Measurements from ENCODE around the gene ALG6.
"Not testable (repeated sequence)": the region's sequence is repeated elsewhere in the genome, so short reads cannot be mapped to it uniquely, and the experiment has no call there.

ALG6 gene

GRCh38 chr1:63414691-63415365, 47.4 kb downstream of the ALG6 start:
- no peaks in the 10 kb centered on the region for H3K27me3 ChIP-seq (ENCODE audit: control insufficient read depth in 1 of 2, insufficient read depth in 2 of 2, low read length in 2 of 2)

DNA sequence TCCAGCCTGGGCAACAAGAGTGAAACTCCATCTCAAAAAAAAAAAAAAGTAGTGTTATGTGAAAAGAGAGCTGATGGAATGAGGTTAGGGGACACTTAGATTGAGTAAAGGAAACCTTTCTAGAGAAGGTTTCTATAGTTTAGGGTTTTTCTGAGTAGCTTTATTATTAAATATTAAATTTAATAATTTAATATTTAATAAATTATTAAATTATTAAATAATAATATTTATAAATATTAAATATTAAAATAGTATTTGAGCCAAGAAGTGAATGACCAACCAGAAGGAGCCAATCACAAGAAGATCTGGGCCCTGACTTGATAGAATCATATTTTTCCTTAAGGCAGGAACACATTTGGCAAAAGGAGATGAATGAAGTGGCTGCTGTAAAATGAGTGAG, 50.7 kb downstream of the ALG6 start:
- Histone ChIP-seq H3K27ac (ENCODE audit: low read length) (no peak overlapping the region), H3K4me1 (ENCODE audit: control insufficient read depth, insufficient read depth, low read length) (no peaks in the 10 kb centered on the region), H3K9ac (ENCODE audit: low read length in 2 of 2) (no peak overlapping the region), H3K4me3 (ENCODE audit: low read length in 2 of 2) (no peak overlapping the region), H3K36me3 (ENCODE audit: control insufficient read depth in 2 of 2, insufficient read depth in 2 of 2, low read length in 2 of 2) (peaks cover 0 to 5% of the 10 kb centered on the region in 2 donors), H3K27me3 (ENCODE audit: control insufficient read depth in 1 of 2, insufficient read depth in 2 of 2, low read length in 2 of 2) (no peaks in the 10 kb centered on the region), H3K9me3 (ENCODE audit: control insufficient read depth in 2 of 2, low read length in 2 of 2) (no peaks in the 10 kb centered on the region)

More at GRCh38 chr1:63414691-63415365, 47.4 kb downstream of the ALG6 start:
- H3K27ac ChIP-seq (ENCODE audit: low read length), result no peak overlapping the region
- no peak overlapping the region for H3K4me3 ChIP-seq (ENCODE audit: low read length in 2 of 2)
- H3K4me1 ChIP-seq (ENCODE audit: control insufficient read depth, insufficient read depth, low read length), result no peaks in the 10 kb centered on the region
- no peaks in the 10 kb centered on the region for H3K9me3 ChIP-seq (ENCODE audit: control insufficient read depth in 2 of 2, low read length in 2 of 2)
- no peak overlapping the region for H3K9ac ChIP-seq (ENCODE audit: low read length in 2 of 2)
- peaks cover 2 to 7% of the 10 kb centered on the region in 2 donors for H3K36me3 ChIP-seq (ENCODE audit: control insufficient read depth in 2 of 2, insufficient read depth in 2 of 2, low read length in 2 of 2)

- not testable (repeated sequence) for H3K4me3 ChIP-seq (ENCODE audit: low read length in 2 of 2); H3K36me3 ChIP-seq (ENCODE audit: control insufficient read depth in 2 of 2, insufficient read depth in 2 of 2, low read length in 2 of 2); H3K27me3 ChIP-seq (ENCODE audit: control insufficient read depth in 1 of 2, insufficient read depth in 2 of 2, low read length in 2 of 2); H3K27ac ChIP-seq (ENCODE audit: low read length); H3K9me3 ChIP-seq (ENCODE audit: control insufficient read depth in 2 of 2, low read length in 2 of 2); H3K4me1 ChIP-seq (ENCODE audit: control insufficient read depth, insufficient read depth, low read length); H3K9ac ChIP-seq (ENCODE audit: low read length in 2 of 2)
Observed at GRCh38 chr1:63420746-63421145, 53.3 kb downstream of the ALG6 start.

DNA sequence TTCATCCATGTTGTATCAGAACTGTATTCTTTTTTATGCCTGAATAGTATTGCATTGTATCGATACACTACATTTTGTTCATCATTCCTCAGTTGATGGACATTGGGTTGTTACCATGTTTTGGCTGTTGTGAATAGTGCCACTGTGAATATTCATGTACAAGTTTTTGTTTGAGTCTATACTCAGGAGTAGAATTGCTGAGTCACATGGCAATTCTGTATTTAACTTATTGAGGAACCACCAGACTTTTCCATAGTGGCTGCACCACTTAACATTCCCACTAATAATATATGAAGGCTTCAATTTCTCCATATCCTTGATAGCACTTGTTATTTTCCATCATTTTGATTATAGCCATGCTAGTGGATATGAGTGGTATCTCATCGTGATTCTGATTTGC, 56.2 kb downstream of the ALG6 start:
- no peak overlapping the region for H3K9ac ChIP-seq (ENCODE audit: low read length in 2 of 2)
- H3K36me3 ChIP-seq (ENCODE audit: control insufficient read depth in 2 of 2, insufficient read depth in 2 of 2, low read length in 2 of 2), result peaks cover 0 to 3% of the 10 kb centered on the region in 2 donors
- H3K27me3 ChIP-seq (ENCODE audit: control insufficient read depth in 1 of 2, insufficient read depth in 2 of 2, low read length in 2 of 2), result no peaks in the 10 kb centered on the region
- H3K4me1 ChIP-seq (ENCODE audit: control insufficient read depth, insufficient read depth, low read length), result no peaks in the 10 kb centered on the region
- no peaks in the 10 kb centered on the region for H3K9me3 ChIP-seq (ENCODE audit: control insufficient read depth in 2 of 2, low read length in 2 of 2)
- no peak overlapping the region for H3K4me3 ChIP-seq (ENCODE audit: low read length in 2 of 2)
- H3K27ac ChIP-seq (ENCODE audit: low read length), result no peak overlapping the region

GRCh38 chr1:63428815-63429214, 61.4 kb downstream of the ALG6 start:
- Histone ChIP-seq H3K9ac (ENCODE audit: low read length in 2 of 2) (no peak overlapping the region), H3K9me3 (ENCODE audit: control insufficient read depth in 2 of 2, low read length in 2 of 2) (peaks cover 0 to 4% of the 10 kb centered on the region in 2 donors), H3K4me3 (ENCODE audit: low read length in 2 of 2) (no peak overlapping the region), H3K27ac (ENCODE audit: low read length) (no peak overlapping the region), H3K27me3 (ENCODE audit: control insufficient read depth in 1 of 2, insufficient read depth in 2 of 2, low read length in 2 of 2) (no peaks in the 10 kb centered on the region), H3K4me1 (ENCODE audit: control insufficient read depth, insufficient read depth, low read length) (no peaks in the 10 kb centered on the region), H3K36me3 (ENCODE audit: control insufficient read depth in 2 of 2, insufficient read depth in 2 of 2, low read length in 2 of 2) (peaks cover 0 to 5% of the 10 kb centered on the region in 2 donors)

DNA sequence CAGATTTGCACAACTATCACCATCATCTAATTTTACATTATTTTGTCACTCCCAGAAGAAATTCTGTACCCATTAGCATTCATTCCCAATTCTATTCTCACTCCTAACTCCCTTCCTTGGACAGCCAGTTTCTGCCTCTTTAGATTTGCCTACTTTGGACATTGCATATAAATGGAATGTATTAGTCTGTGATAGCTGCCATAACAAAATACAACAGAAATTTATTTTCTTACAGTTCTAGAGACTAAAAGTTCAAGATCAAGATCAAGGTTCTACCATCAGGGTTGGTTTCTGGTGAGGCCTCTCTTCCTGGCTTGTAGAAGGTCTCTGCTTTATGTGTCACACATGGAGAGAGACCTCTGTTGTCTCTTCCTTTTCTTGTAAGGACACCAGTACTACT, 61.9 kb downstream of the ALG6 start:
- Histone ChIP-seq H3K4me3 (ENCODE audit: low read length in 2 of 2) (no peak overlapping the region), H3K9ac (ENCODE audit: low read length in 2 of 2) (no peak overlapping the region), H3K9me3 (ENCODE audit: control insufficient read depth in 2 of 2, low read length in 2 of 2) (peaks cover 0 to 4% of the 10 kb centered on the region in 2 donors), H3K36me3 (ENCODE audit: control insufficient read depth in 2 of 2, insufficient read depth in 2 of 2, low read length in 2 of 2) (peaks cover 0 to 5% of the 10 kb centered on the region in 2 donors), H3K4me1 (ENCODE audit: control insufficient read depth, insufficient read depth, low read length) (no peaks in the 10 kb centered on the region), H3K27me3 (ENCODE audit: control insufficient read depth in 1 of 2, insufficient read depth in 2 of 2, low read length in 2 of 2) (no peaks in the 10 kb centered on the region), H3K27ac (ENCODE audit: low read length) (no peak overlapping the region)

DNA sequence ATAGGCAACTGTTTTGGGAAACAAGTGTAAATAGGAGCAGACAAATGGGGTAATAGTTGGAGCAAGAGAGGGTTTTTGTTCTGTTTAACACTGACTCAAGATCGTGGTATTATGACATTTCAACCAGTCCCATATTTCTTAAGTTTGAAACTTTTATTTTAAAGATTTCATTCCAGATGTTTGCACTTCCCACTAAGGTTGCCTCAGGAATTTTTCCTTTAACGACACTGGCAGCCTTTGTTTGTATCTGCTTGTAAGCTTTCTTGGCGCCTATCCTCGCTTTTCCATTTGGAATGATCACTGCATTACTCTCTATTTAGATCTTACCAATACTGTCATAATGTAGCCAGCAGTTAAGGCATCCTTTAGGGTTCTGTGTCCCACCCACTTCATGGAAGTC, 67.7 kb downstream of the ALG6 start:
- no peaks in the 10 kb centered on the region for H3K36me3 ChIP-seq (ENCODE audit: control insufficient read depth in 2 of 2, insufficient read depth in 2 of 2, low read length in 2 of 2)
- H3K4me1 ChIP-seq (ENCODE audit: control insufficient read depth, insufficient read depth, low read length), result no peaks in the 10 kb centered on the region
- peaks cover 0 to under 1% of the 10 kb centered on the region in 2 donors for H3K9me3 ChIP-seq (ENCODE audit: control insufficient read depth in 2 of 2, low read length in 2 of 2)
- no peak overlapping the region for H3K4me3 ChIP-seq (ENCODE audit: low read length in 2 of 2)
- no peak overlapping the region for H3K9ac ChIP-seq (ENCODE audit: low read length in 2 of 2)
- no peak overlapping the region for H3K27ac ChIP-seq (ENCODE audit: low read length)
- no peaks in the 10 kb centered on the region for H3K27me3 ChIP-seq (ENCODE audit: control insufficient read depth in 1 of 2, insufficient read depth in 2 of 2, low read length in 2 of 2)

- no peaks in the 10 kb centered on the region for H3K4me1 ChIP-seq (ENCODE audit: control insufficient read depth, insufficient read depth, low read length)
Observed at GRCh38 chr1:63442141-63442475, 74.7 kb downstream of the ALG6 start.

DNA sequence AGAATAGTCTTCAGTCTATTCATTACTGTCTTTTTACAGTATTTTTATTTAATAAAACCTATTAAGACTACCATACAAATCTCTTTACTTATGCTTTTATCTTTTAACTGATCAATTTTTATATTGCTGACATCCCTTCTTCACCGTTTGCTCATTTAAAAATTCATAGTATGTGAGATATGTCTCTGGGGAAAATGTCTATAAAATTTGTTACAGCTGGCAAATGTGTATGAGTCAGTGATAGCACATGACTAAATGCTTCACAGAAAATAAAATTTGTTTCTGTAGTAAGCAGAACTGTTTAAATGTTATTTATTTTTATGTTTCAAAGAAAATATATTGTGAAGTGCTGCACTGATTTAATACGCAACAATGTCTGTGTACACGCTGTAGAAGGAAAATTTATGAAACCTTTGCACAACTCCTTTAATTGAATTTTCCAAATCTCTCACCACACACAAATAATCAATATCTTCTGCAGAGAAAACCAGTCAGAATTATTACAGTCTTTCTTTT, 81.4 kb downstream of the ALG6 start:
- H3K4me1 ChIP-seq (ENCODE audit: control insufficient read depth, insufficient read depth, low read length), result no peaks in the 10 kb centered on the region
- H3K27ac ChIP-seq (ENCODE audit: low read length), result no peak overlapping the region
- H3K4me3 ChIP-seq (ENCODE audit: low read length in 2 of 2), result no peak overlapping the region
- H3K9me3 ChIP-seq (ENCODE audit: control insufficient read depth in 2 of 2, low read length in 2 of 2), result no peaks in the 10 kb centered on the region
- H3K27me3 ChIP-seq (ENCODE audit: control insufficient read depth in 1 of 2, insufficient read depth in 2 of 2, low read length in 2 of 2), result no peaks in the 10 kb centered on the region
- H3K9ac ChIP-seq (ENCODE audit: low read length in 2 of 2), result no peak overlapping the region
- no peaks in the 10 kb centered on the region for H3K36me3 ChIP-seq (ENCODE audit: control insufficient read depth in 2 of 2, insufficient read depth in 2 of 2, low read length in 2 of 2)

More at GRCh38 chr1:63442141-63442475, 74.7 kb downstream of the ALG6 start:
- no peaks in the 10 kb centered on the region for H3K36me3 ChIP-seq (ENCODE audit: control insufficient read depth in 2 of 2, insufficient read depth in 2 of 2, low read length in 2 of 2)
- no peak overlapping the region for H3K27ac ChIP-seq (ENCODE audit: low read length)
- no peak overlapping the region for H3K4me3 ChIP-seq (ENCODE audit: low read length in 2 of 2)
- no peaks in the 10 kb centered on the region for H3K27me3 ChIP-seq (ENCODE audit: control insufficient read depth in 1 of 2, insufficient read depth in 2 of 2, low read length in 2 of 2)
- H3K9me3 ChIP-seq (ENCODE audit: control insufficient read depth in 2 of 2, low read length in 2 of 2), result no peaks in the 10 kb centered on the region
- no peak overlapping the region for H3K9ac ChIP-seq (ENCODE audit: low read length in 2 of 2)

- no peak overlapping the region for H3K4me3 ChIP-seq (ENCODE audit: low read length in 2 of 2)
- H3K9me3 ChIP-seq (ENCODE audit: control insufficient read depth in 2 of 2, low read length in 2 of 2), result no peaks in the 10 kb centered on the region
- no peaks in the 10 kb centered on the region for H3K27me3 ChIP-seq (ENCODE audit: control insufficient read depth in 1 of 2, insufficient read depth in 2 of 2, low read length in 2 of 2)
- no peaks in the 10 kb centered on the region for H3K4me1 ChIP-seq (ENCODE audit: control insufficient read depth, insufficient read depth, low read length)
- H3K27ac ChIP-seq (ENCODE audit: low read length), result no peak overlapping the region
- H3K36me3 ChIP-seq (ENCODE audit: control insufficient read depth in 2 of 2, insufficient read depth in 2 of 2, low read length in 2 of 2), result no peaks in the 10 kb centered on the region
- no peak overlapping the region for H3K9ac ChIP-seq (ENCODE audit: low read length in 2 of 2)
Observed at GRCh38 chr1:63450416-63450815, 83.0 kb downstream of the ALG6 start.

DNA sequence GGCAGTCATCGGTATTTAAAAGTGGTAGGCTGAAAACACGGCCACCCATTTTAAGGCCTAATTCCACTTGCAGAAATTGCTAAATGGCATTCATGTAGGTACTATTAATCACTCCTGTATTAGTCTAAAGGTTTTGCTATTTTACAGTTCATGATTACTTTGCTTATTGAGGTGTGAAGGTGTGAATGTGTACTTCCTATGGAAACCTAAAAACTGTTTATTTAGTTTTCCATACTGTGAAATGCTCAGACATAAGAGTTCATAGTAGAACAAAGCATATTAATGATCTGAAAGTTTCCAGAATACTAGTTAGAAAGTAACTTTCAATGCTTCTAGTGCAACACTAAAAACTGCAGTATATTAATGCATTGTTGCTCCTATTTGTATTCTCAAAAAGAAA, 85.8 kb downstream of the ALG6 start:
- no peaks in the 10 kb centered on the region for H3K36me3 ChIP-seq (ENCODE audit: control insufficient read depth in 2 of 2, insufficient read depth in 2 of 2, low read length in 2 of 2)
- no peak overlapping the region for H3K4me3 ChIP-seq (ENCODE audit: low read length in 2 of 2)
- no peak overlapping the region for H3K27ac ChIP-seq (ENCODE audit: low read length)
- H3K9me3 ChIP-seq (ENCODE audit: control insufficient read depth in 2 of 2, low read length in 2 of 2), result no peaks in the 10 kb centered on the region
- no peaks in the 10 kb centered on the region for H3K4me1 ChIP-seq (ENCODE audit: control insufficient read depth, insufficient read depth, low read length)
- H3K27me3 ChIP-seq (ENCODE audit: control insufficient read depth in 1 of 2, insufficient read depth in 2 of 2, low read length in 2 of 2), result no peaks in the 10 kb centered on the region
- H3K9ac ChIP-seq (ENCODE audit: low read length in 2 of 2), result no peak overlapping the region
